D721Med (cell line): ENCODE data around the gene TP73.

Experiments
- DNase-seq: peaks from one replicate; pipeline ENCODE4 v3.0.0; 2011; ENCODE audit warnings: low spot score; ENCODE audit not compliant: insufficient read length
- FAIRE-seq: peaks from 2 replicates; lab custom pipeline; 2011; peaks lifted over from hg19 to GRCh38; lab: Jason Lieb, UNC
- CTCF ChIP-seq: IDR thresholded peaks from 2 replicates; pipeline ENCODE4 v1.5.1; 2012; ENCODE audit warnings: mild to moderate bottlenecking, control low read depth; ENCODE audit not compliant: insufficient read depth; ENCODE audit errors: missing control alignments

Gene TP73

DNA sequence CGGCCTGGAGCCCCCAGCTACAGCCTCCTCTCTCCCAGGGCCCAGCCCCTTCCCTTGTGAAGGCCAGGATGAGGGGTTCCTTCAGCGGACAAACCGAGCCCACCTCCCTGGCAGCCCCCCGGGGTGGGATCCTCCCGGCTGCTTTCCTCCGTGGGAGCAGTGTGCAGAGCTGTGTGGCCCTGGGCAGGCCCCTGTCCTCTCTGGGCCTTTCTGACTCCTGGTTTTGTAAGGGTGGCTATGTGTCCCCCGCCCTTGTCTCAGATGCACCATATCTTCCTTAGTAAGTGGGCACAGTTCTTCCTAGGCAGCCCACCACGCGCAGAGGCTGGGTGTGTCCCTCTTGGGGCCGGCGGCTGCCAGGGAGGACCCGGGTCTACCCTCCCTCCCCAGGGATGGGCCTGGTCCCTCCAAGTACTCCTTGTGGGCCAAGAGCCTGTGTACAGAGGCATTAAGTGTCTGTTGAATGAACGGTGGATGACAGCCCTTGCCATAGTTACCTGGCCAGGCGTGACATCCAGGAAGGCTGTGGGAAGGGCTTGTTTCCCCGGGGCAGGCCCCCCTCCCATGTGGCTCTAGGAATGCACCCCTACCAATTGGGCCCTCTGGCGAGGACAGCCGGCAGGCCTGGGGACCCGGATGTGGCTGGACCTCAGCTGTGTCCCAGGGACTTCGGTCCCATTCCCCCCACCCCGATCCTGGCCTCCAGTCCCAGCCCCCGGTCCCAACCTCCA is 124.1 kb downstream of the TP73 start:
- TF ChIP-seq CTCF = no peak
- no peak for FAIRE-seq

DNA sequence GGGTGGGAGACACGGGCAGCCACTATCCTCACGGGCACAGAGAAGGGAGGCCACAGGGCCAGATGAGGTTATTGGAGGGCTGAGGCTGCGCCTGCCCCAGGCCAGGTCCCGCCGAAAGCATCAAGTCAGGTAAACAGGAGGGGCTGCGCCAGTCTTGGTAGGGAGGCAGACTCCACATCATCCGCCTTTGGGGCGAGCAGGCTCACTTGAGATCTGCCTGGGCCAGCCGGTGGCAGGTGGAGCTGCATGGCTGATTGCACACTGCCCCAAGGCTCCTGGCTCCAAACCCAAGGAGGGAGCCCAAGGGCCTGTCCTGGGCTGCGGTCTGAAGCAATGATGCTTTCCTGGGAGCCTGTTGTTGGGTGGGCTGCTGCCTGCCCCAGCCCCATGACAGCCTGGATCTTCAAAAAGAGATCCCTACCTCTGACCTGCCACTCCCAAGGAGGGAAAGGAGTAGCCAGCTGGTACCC is 124.8 kb downstream of the TP73 start:
- no peak for DNase-seq
- no peak for TF ChIP-seq CTCF
- FAIRE-seq = no peak

More for the DNA sequence above, 124.1 kb downstream of the TP73 start:
- DNase-seq = no peak

DNA sequence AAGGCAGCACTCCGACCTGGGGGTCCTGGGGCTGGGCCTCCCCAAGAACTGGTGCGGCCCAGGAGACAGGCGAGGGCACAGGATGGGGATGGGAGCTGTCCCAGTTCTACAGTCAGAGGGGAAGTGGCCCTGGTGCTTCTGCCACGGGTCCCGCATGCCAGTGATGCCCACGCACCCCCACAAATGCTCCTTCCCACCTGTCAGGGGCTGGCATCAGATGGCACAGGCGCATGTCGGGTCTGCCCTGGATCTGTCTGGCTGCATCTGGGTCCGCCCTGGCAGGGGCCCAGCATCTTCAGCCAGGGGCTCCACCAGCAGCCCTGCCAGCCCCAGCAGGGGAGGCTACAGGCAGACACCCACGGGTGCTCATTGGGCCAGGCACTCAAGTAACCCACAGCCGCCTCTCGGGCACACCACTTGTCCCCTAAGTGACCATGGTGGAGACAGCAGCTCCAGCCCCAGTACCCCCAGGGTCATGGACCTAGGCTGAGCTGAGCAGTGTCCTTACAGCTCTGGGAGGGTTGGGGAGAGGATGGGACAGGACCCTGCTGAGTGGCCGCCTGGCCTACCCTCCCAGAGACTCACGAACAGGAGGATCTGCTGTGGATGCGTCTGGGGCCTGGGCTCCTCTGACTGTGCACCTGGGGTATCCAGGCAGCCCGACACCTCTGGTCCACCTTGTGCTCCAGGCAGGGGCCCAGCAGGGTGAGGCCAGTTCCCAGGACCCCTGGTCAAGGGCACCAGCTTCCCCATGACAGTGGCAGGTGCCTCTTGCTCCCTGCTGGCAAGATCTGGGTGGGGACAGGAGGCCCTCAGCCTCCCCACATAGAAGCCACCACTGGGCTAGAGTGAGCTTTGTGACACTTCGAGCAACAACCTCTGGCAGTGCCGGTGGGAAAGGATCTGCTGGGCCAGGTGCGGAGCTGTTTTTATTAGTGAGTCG is 125.6 kb downstream of the TP73 start:
- DNase-seq = no peak
- no peak for TF ChIP-seq CTCF
- FAIRE-seq = no peak

- TF ChIP-seq CTCF = no peak
- DNase-seq = no peak
- no peak for FAIRE-seq
These were observed 126.4 kb downstream of the TP73 start for GRCh38 chr1:3778590-3779264.

- FAIRE-seq = no peak
- no peak for DNase-seq
These were observed 127.1 kb downstream of the TP73 start for GRCh38 chr1:3779265-3779911.

More at GRCh38 chr1:3779265-3779911, 127.1 kb downstream of the TP73 start:
- TF ChIP-seq CTCF = no peak
